GM12878 (cell line): ENCODE results near the gene FAM193B. TPM values are rescaled to one million over a fixed set of nuclear protein-coding genes. Genes with fewer than 3 reads are reported as not detected.

Experiments used
- ATAC-seq: fragments of 200-7000 bp; cut with Tn5 transposase; 3 replicates; pipeline ENCODE4 v1.9.1; 2020; ENCODE audit warnings: mild to moderate bottlenecking, moderate library complexity
- BruUV-seq: library from RNA; stranded (reverse); fragments of 400-500 nt; replicated peaks from 2 replicates; lab custom pipeline; 2021; lab: Mats Ljungman, UMichigan
- CTCF ChIA-PET: fragments of 300-600 bp; sonication (Branson Sonifier 250); formaldehyde crosslinking; extraction: SDS; loops from one replicate; lab custom pipeline; 2021; ENCODE audit warnings: inconsistent platforms; lab: Yijun Ruan, JAX
- POLR2A ChIA-PET: fragments of 350-600 bp; formaldehyde crosslinking; extraction: SDS; loops from one replicate; lab custom pipeline; 2021; ENCODE audit warnings: inconsistent platforms; lab: Charles Lee
- RAD21 ChIA-PET: fragments of 300-600 bp; sonication (Branson Sonifier 250); formaldehyde crosslinking; loops from one replicate; lab custom pipeline; 2023; ENCODE audit warnings: antibody characterized with exemption; ENCODE audit not compliant: unreplicated experiment; lab: Charles Lee
- SMC1A ChIA-PET: fragments of 300-600 bp; sonication (Branson Sonifier 250); formaldehyde crosslinking; loops from one replicate; lab custom pipeline; 2023; ENCODE audit not compliant: unreplicated experiment, uncharacterized antibody; lab: Charles Lee
- DNase-seq: peaks from one replicate; pipeline ENCODE4 v3.0.0-alpha.2; 2011; ENCODE audit warnings: low read depth, low spot score
- FAIRE-seq: peaks from 3 replicates; lab custom pipeline; 2011; peaks lifted over from hg19 to GRCh38; lab: Jason Lieb, UNC
- H2AFZ ChIP-seq: 2 replicates; pipeline ENCODE4 v1.6.0; 2011; ENCODE audit warnings: low read depth, low read length, control low read depth; ENCODE audit not compliant: control insufficient read depth
- H3K27ac ChIP-seq: 2 replicates; pipeline ENCODE4 v1.5.1; 2011; ENCODE audit warnings: control low read depth; ENCODE audit not compliant: control insufficient read depth, insufficient read depth
- H3K27me3 ChIP-seq, 2 experiments: replicated peaks in 1 of 2; 2 replicates each; pipeline versions ENCODE4 v1.6.0 to v1.6.1; 2011; ENCODE audit warnings: low read length in 1 of 2; ENCODE audit not compliant: control insufficient read depth in 2 of 2, insufficient read depth in 2 of 2
- H3K36me3 ChIP-seq, 2 experiments: 2 replicates each; pipeline ENCODE4 v1.5.1; 2011; ENCODE audit warnings: low read length in 1 of 2; ENCODE audit not compliant: control insufficient read depth in 2 of 2, insufficient read depth in 2 of 2
- H3K4me1 ChIP-seq: 2 replicates; pipeline ENCODE4 v1.6.1; 2011; ENCODE audit warnings: mild to moderate bottlenecking, low read length, moderate library complexity, mixed read lengths; ENCODE audit not compliant: control insufficient read depth, insufficient read depth
- H3K4me2 ChIP-seq: 2 replicates; pipeline ENCODE4 v1.6.0; 2011; ENCODE audit warnings: control low read depth; ENCODE audit not compliant: control insufficient read depth, insufficient read depth
- H3K4me3 ChIP-seq: fragments of 200-600 bp; sonication (generic); 2 replicates; pipeline ENCODE4 v1.5.1; 2016
- H3K79me2 ChIP-seq: 2 replicates; pipeline ENCODE4 v1.6.0; 2011; ENCODE audit warnings: low read length; ENCODE audit not compliant: control insufficient read depth, insufficient read depth
- H3K9ac ChIP-seq: 2 replicates; pipeline ENCODE4 v1.8.0; 2011; ENCODE audit warnings: low read length, control low read depth, mixed read lengths; ENCODE audit not compliant: control insufficient read depth, insufficient read depth
- H3K9me3 ChIP-seq: replicated peaks from 3 replicates; pipeline ENCODE4 v1.5.1; 2011; ENCODE audit warnings: mild to moderate bottlenecking, low read length; ENCODE audit not compliant: control insufficient read depth, insufficient read depth
- H4K20me1 ChIP-seq: 2 replicates; pipeline ENCODE4 v1.6.0; 2011; ENCODE audit not compliant: control insufficient read depth, insufficient read depth
- CBX5 ChIP-seq: sonication (generic); IDR thresholded peaks from 2 replicates; pipeline ENCODE4 v1.6.1; 2016; ENCODE audit warnings: low read depth, moderate library complexity, mild to moderate bottlenecking, inconsistent platforms
- CEBPZ ChIP-seq: fragments of 150-350 bp; IDR thresholded peaks from 2 replicates; pipeline ENCODE4 v1.6.1; 2016; ENCODE audit warnings: low read depth, low read length
- CHD4 ChIP-seq: fragments of 200-600 bp; sonication (generic); IDR thresholded peaks from 2 replicates; pipeline ENCODE4 v1.6.1; 2016; ENCODE audit warnings: mild to moderate bottlenecking
- CREB1 ChIP-seq: IDR thresholded peaks from 2 replicates; pipeline ENCODE4 v1.6.1; 2012; ENCODE audit warnings: low read depth, mild to moderate bottlenecking, inconsistent platforms
- ELK1 ChIP-seq: IDR thresholded peaks from 2 replicates; pipeline ENCODE4 v1.6.1; 2012; ENCODE audit warnings: low read depth, low read length, improper control_type of control experiment
- EP300 ChIP-seq, 2 experiments: fragments of 150-350 bp in 1 of 2; IDR thresholded peaks; 2 replicates each; pipeline ENCODE4 v1.6.1; 2011 to 2012; ENCODE audit warnings: low read depth in 2 of 2, low read length in 2 of 2, borderline replicate concordance in 1 of 2, improper control_type of control experiment in 1 of 2, inconsistent platforms in 1 of 2; ENCODE audit not compliant: control insufficient read depth in 1 of 2
- ETV6 ChIP-seq, 2 experiments: fragments of 450-650 bp in 1 of 2; IDR thresholded peaks in 1 of 2; conservative IDR thresholded peaks in 1 of 2; 2 replicates each; pipeline ENCODE4 v1.6.1; 2014; ENCODE audit warnings: antibody characterized with exemption in 1 of 2, borderline replicate concordance in 1 of 2, low read depth in 1 of 2, mild to moderate bottlenecking in 1 of 2, moderate library complexity in 1 of 2
- IRF4 ChIP-seq: IDR thresholded peaks from 2 replicates; pipeline ENCODE4 v1.6.1; 2011; ENCODE audit warnings: low read depth, low read length
- MTA3 ChIP-seq: IDR thresholded peaks from 2 replicates; pipeline ENCODE4 v1.6.1; 2012; ENCODE audit warnings: low read length, inconsistent platforms, borderline replicate concordance
- MYB ChIP-seq: fragments of 150-350 bp; IDR thresholded peaks from 2 replicates; pipeline ENCODE4 v1.6.1; 2014; ENCODE audit warnings: mild to moderate bottlenecking, low read depth, low read length, borderline replicate concordance
- SMAD5 ChIP-seq: IDR thresholded peaks from 2 replicates; pipeline ENCODE4 v1.6.1; 2016; ENCODE audit warnings: antibody characterized with exemption, low read depth
- SUPT20H ChIP-seq: IDR thresholded peaks from 2 replicates; pipeline ENCODE4 v1.6.1; 2011; ENCODE audit warnings: low read depth, mild to moderate bottlenecking, low read length, moderate library complexity, borderline replicate concordance; ENCODE audit not compliant: control insufficient read depth
- TBL1XR1 ChIP-seq: IDR thresholded peaks from 2 replicates; pipeline ENCODE4 v1.6.1; 2012; ENCODE audit warnings: low read depth, low read length, improper control_type of control experiment
- ZNF24 ChIP-seq: fragments of 450-650 bp; IDR thresholded peaks from 2 replicates; pipeline ENCODE4 v1.6.1; 2017; ENCODE audit warnings: antibody characterized with exemption, mild to moderate bottlenecking
- ZSCAN29 ChIP-seq: fragments of 450-650 bp; IDR thresholded peaks from 2 replicates; pipeline ENCODE4 v1.6.1; 2017; ENCODE audit warnings: mild to moderate bottlenecking, moderate library complexity
- WGBS: methylation state at CpG from one replicate; pipeline ENCODE4 v1.1.6; 2016; ENCODE audit warnings: low lambda C conversion rate; ENCODE audit not compliant: insufficient replicate concordance, insufficient coverage; ENCODE audit errors: missing lambda C conversion rate; 5-methylcytosine and 5-hydroxymethylcytosine counted together
- in situ Hi-C: fragments of 300-500 bp; cut with MboI; formaldehyde crosslinking; loops from 9 replicates; pipeline ENCODE4 v1.14.3; 2018; ENCODE audit warnings: mixed read lengths
- intact Hi-C: fragments of 100-400 bp; cut with micrococcal nuclease; formaldehyde crosslinking; loops from one replicate; pipeline ENCODE4 v1.14.2; 2022; ENCODE audit not compliant: unreplicated experiment
- polyA plus RNA-seq, 11 experiments: library from polyadenylated mRNA; depleted of rRNA in 4 of 11; unstranded in 6 of 11; stranded (reverse) in 5 of 11; fragments of >200 nt; fragmentation: Nextera tagmentation in 4 of 11; fragmentation: Illumina TruSeq in 1 of 11; extraction: Ambion mirVana in 4 of 11; extraction: Trizol in 1 of 11; gene quantifications; 1 replicate in 1 of 11; 2 replicates in 10 of 11; pipeline versions ENCODE4 v1.2.1 to v1.2.3, GENCODE V29; 2011 to 2016; ENCODE audit warnings: inconsistent platforms in 2 of 11, missing spikeins in 2 of 11, low read depth in 1 of 11
- total RNA-seq, 4 experiments: library from RNA; depleted of rRNA in 3 of 4; stranded (reverse); fragments of >200 nt in 3 of 4; fragmentation: Illumina TruSeq in 1 of 4; extraction: Trizol in 1 of 4; gene quantifications; 2 replicates each; pipeline versions ENCODE4 v1.2.1 to v1.2.3, GENCODE V29; 2013 to 2021
- TF ChIP-seq, protein P1 (sequence below): fragments of 450-650 bp; conservative IDR thresholded peaks from 2 replicates; pipeline ENCODE4 v1.6.1; 2017; ENCODE audit warnings: mild to moderate bottlenecking, moderate library complexity
- TF ChIP-seq, protein P2 (sequence below): IDR thresholded peaks from 2 replicates; pipeline ENCODE4 v1.6.1; 2012; ENCODE audit warnings: low read depth, low read length, improper control_type of control experiment

Gene FAM193B
- total and polyA plus RNA-seq, 10 of the 15 experiments (the other 5 are each of a cell fraction or from before 2014, with no cell fraction given), result 3.3 to 47.0 (median 25.1) TPM

GRCh38 chr5:177540438-177540837 is 13.9 kb downstream of the FAM193B start:
- RAD21 ChIA-PET, result no interaction called here
- FAIRE-seq, result no peak
- 80% methylated on average over 3 of the region's 3 CpGs for WGBS
- intact Hi-C loops (no loop called here), in situ Hi-C loops (no loop called here)
- Histone ChIP-seq H3K4me2 (no peak overlapping the region), H3K27ac (no peak overlapping the region), H3K36me3 (peaks cover 11 to 14% of the 10 kb centered on the region in 2 experiments), H3K9ac (no peak overlapping the region), H3K9me3 (no peaks in the 10 kb centered on the region), H4K20me1 (no peaks in the 10 kb centered on the region), H2AFZ (no peak overlapping the region), H3K4me3 (no peak overlapping the region), H3K79me2 (no peaks in the 10 kb centered on the region; the same call in 1 of the 2 replicates), H3K4me1 (no peaks in the 10 kb centered on the region), H3K27me3 (no peaks in the 10 kb centered on the region)
- TF ChIP-seq MTA3, result no peak
- no peak for TF ChIP-seq CHD4
- no peak for TF ChIP-seq TBL1XR1
- TF ChIP-seq CREB1, result no peak
- TF ChIP-seq CEBPZ, result no peak
- TF ChIP-seq MYB, result no peak
- no peak for TF ChIP-seq CBX5
- no peak for TF ChIP-seq SUPT20H
- no peak for TF ChIP-seq ZNF24
- TF ChIP-seq SMAD5, result no peak
- TF ChIP-seq, protein P1, sequence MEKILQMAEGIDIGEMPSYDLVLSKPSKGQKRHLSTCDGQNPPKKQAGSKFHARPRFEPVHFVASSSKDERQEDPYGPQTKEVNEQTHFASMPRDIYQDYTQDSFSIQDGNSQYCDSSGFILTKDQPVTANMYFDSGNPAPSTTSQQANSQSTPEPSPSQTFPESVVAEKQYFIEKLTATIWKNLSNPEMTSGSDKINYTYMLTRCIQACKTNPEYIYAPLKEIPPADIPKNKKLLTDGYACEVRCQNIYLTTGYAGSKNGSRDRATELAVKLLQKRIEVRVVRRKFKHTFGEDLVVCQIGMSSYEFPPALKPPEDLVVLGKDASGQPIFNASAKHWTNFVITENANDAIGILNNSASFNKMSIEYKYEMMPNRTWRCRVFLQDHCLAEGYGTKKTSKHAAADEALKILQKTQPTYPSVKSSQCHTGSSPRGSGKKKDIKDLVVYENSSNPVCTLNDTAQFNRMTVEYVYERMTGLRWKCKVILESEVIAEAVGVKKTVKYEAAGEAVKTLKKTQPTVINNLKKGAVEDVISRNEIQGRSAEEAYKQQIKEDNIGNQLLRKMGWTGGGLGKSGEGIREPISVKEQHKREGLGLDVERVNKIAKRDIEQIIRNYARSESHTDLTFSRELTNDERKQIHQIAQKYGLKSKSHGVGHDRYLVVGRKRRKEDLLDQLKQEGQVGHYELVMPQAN, result no peak
- no peak for TF ChIP-seq EP300 (IDR thresholded peaks at IDR 0.05; ENCODE audit: borderline replicate concordance in 1 of 2, control insufficient read depth in 1 of 2, low read depth in 2 of 2, low read length in 2 of 2)
- no peak for TF ChIP-seq ETV6 (conservative IDR thresholded peaks at IDR 0.05 in 1 of 2, IDR thresholded peaks at IDR 0.05 in 1 of 2; ENCODE audit: borderline replicate concordance in 1 of 2, low read depth in 1 of 2)
- no peak for TF ChIP-seq IRF4
- TF ChIP-seq, protein P2, sequence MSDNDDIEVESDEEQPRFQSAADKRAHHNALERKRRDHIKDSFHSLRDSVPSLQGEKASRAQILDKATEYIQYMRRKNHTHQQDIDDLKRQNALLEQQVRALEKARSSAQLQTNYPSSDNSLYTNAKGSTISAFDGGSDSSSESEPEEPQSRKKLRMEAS, result no peak
- no peak for TF ChIP-seq ZSCAN29
- no peak for TF ChIP-seq ELK1
- POLR2A ChIA-PET, result no interaction called here
- BruUV-seq, result no TSS peak
- no peak for DNase-seq
- CTCF ChIA-PET, result interaction anchor here (1.2 kb wide), 1 partner anchor 150 kb away, joined by 3 read pairs; no protein-coding TSS in a partner anchor
- SMC1A ChIA-PET, result interaction anchor here (0.7 kb wide), 1 partner anchor 20 kb away, joined by 5 read pairs; no protein-coding TSS in a partner anchor
- ATAC-seq, result no peak
